ENCODE data around the gene RAB11FIP5.
A peak's percentile ranks its signal among the peaks of the same experiment; 100 is the strongest.

Gene RAB11FIP5

GRCh38 chr2:73028841-73029240 is 83.9 kb downstream of the RAB11FIP5 start:
- peak; percentile 75 for DNase-seq

DNA sequence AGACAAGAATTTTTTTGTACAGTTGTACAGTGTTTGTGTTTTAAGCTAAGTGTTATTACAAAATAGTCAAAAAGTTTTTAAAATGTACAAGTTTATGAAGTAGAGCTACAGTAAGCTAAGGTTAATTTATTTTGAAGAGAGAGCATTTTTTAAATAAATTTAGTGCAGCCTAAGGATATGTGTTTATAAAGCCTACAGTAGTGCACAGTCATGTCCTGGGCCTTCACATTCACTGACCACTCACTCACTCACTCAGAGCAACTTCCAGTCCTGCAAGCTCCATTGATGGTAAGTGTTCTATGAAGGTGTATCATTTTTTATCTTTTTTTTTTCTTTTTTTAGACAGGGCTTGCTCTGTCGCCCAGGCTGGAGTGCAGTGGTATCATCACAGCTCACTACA is 85.4 kb downstream of the RAB11FIP5 start:
- DNase-seq: no peak

DNA sequence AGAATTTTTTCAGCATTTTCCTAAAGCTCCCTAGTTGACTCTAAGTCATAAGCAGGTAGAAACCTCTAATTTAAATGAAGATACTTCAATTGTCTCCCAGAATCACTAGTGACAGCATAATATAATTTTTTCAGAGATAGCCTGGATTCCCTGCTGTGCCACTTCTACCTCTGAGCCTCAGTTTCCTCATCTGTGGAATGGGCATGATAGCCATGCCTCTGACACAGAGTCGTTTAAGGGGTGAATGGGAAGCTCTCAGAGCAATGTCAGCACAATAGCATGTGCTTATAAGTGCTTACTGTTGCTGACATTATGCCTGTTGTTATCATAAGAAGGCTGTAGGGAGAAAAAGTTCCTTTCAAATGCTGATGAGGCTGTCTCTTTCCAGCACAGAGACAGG is 89.3 kb downstream of the RAB11FIP5 start:
- no peak for DNase-seq
